CD4-positive, alpha-beta T cell treated with Interleukin-12 subunit alpha and Interleukin-12 subunit beta, for 1 hour (primary cell): ENCODE data around the gene ATP5PD.
"Not testable (repeated sequence)": the region's sequence is repeated elsewhere in the genome, so short reads cannot be mapped to it uniquely, and the experiment has no call there.

Experiments used
- DNase-seq: peaks from one replicate; pipeline ENCODE4 v3.0.0-alpha.2; 2020

Gene ATP5PD

DNA sequence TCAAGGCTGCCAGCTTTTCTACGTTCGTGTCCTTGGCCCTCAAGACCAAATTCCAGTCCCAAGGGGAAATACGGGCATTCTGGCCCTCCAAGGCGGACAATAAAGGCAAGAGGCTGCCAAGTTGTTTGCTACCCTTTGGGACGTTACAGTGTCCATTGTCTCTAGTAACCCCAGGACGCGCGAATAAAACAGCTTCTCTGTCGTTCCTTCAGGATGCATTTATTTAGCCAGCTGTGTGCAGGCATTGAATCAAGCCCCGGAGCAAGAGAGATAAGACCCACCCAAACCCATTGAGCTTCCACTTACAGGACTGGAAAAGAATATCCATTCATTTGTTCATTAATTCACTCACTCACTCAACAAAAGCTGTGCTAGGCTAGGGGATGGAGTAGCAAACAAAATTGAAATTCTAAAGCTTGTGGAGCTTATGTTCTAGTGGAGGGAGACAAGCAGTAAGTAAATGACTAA, 33.6 kb downstream of the ATP5PD start:
- no peak for DNase-seq

- DNase-seq, result peak; percentile 86
Measured at GRCh38 chr17:75012346-75013091, 34.2 kb downstream of the ATP5PD start, which contains the start of gene MRPL58. Gene MRPL58, plus strand, starts transcription at chr17:75012670. Its CDS starts 17 bp downstream, at chr17:75012687.

DNA sequence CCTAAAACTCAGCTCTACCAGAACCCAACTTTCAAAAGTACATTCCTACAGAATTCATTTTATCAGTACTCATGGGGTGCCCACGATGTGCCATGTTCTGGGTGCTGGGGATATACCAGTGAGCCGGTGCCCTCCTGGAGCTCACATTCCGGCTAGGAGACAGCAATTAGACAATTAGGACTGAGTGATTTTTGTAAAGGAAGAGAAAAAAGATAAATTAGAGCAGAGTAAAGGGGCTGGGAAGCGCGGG, 34.7 kb downstream of the ATP5PD start:
- DNase-seq, result no peak

DNA sequence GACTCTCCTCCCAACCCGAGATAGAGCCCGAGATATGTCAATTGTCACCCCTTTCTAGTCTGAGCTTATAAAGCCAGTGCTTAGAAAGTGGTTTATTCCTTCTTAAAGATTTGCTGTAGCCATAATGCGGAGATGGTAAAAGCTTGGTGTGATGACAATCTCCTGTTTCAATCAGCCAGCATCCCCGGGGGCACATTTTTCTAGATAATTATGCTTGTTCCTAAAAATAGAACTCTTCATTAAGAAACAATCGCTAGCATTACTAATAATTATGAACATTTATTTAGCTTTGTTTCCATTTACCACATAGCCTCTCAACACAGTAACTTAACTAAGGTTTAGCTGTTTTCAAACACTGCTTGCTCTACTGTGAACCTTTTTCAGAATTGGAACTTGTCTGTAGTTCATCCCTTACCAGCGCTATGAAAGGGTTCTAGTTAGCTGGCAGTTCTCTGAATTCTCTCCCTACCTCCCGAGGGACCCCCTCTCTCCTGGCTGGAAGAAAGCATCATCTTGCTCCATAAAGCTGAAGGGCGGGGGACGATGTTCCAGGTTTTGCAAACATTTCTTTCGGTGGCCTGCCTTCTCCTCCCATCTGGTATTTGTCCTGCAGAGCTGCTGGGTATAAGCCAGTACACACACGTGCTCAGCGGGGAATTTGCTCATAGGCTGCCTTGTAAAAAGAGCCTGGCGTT, 35.2 kb downstream of the ATP5PD start:
- no peak for DNase-seq

DNA sequence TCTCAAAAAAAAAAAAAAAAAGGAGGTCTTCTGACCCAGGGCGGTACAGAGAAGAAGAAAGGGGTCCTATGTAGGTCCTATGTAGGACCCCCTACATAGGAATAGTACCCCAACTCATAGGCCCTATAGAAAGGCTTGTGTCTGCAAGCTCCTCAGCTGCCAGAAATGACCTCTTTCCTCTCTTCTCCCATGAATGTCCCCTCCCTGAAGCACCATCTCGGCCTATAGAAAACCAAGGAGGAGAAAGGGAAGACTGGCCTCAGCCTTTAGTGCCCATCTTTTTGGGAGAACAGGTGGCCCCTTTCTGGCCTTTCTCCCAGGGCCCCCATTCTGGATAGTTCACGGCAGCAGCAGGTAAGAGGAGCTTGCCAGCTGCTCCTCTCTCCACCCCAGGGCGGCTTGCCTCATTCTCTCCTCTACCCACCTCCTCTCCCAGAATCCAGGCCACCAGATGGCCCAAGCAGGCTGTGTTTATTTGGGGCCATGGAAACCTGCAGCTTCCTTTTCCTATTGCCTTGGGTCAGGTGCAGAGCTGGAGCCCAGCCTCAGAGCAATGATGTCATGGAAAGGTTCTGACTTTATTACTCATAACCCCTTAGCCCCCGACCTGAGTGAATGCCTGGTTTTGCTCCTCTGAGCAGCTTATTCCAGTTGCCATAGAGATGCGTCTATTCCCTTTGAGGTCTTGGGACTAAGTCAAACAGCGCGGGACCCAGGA, 35.9 kb downstream of the ATP5PD start:
- no peak for DNase-seq

DNA sequence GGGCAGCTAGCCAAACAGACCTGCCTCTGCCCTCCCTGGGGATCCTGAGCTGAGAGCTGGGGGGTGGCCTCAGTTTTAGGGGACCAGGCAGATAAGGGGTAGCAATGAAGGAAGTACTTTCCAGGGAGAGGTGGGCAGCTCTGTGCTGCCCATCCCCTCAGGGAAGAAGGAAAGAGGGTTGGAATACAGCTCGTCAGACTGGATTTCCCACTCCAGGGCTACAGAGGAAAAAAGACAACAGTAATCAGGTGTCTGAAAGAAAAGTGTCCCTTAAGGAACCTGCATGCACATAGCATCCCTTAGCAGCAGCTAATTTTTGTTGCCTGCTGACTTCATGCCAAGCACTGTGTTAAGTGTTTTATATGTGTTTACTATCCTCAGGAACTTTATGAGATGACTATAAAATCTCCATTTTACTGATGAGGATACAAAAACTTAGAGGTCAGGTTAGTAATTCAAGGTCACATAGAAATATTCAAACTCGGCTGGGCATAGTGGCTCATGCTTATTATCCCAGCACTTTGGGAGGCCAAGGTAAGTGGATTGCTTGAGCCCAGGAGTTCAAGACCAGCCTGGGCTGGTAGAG, 37.5 kb downstream of the ATP5PD start:
- no peak for DNase-seq

GRCh38 chr17:75008373-75008772, 38.4 kb downstream of the ATP5PD start:
- no peak for DNase-seq

GRCh38 chr17:75006653-75007052, 40.1 kb downstream of the ATP5PD start:
- no peak for DNase-seq

- DNase-seq, result not testable (repeated sequence)
Measured at GRCh38 chr17:75006084-75006483, 40.7 kb downstream of the ATP5PD start.

DNA sequence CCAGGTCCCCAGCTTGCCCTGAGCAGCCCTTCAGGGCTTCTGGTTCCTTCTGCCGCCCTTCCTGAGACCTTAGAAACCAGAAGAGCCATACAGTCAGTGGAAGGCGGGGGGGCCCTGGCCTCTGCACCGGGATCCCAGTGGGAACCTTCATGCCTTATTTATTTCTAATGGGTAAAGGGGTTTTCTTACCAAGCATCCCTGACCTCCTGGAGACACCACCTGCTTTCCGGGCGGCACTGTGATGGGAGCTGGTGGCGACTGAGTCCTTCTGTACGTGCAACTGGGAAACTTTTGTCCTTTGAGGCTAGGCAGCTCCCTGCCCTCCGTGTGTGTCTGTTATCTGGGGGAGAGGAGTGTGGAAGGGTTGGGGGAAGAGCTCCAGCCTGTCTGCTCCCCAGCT, 41.5 kb downstream of the ATP5PD start:
- no peak for DNase-seq

GRCh38 chr17:75004371-75004770, 42.4 kb downstream of the ATP5PD start:
- DNase-seq, result no peak

DNA sequence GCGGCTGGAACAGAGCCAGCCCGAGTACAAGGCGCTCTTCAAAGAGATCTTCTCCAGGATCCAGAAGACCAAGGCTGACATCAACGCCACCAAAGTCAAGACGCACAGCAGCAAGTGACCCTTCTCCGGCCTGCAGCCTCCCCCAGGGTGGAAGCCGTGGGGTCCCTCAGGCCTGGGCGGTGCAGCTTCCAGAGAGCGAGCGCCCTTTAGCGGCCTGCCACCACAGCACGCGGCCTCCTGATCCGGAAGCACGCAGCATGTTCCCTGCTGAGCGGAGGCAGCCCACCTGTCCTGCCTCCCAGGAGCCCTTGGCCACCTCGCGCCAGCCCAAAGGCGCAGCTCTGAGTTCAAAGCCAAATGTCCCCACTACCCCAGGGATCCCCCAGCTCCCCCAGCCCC, 42.8 kb downstream of the ATP5PD start:
- no peak for DNase-seq

DNA sequence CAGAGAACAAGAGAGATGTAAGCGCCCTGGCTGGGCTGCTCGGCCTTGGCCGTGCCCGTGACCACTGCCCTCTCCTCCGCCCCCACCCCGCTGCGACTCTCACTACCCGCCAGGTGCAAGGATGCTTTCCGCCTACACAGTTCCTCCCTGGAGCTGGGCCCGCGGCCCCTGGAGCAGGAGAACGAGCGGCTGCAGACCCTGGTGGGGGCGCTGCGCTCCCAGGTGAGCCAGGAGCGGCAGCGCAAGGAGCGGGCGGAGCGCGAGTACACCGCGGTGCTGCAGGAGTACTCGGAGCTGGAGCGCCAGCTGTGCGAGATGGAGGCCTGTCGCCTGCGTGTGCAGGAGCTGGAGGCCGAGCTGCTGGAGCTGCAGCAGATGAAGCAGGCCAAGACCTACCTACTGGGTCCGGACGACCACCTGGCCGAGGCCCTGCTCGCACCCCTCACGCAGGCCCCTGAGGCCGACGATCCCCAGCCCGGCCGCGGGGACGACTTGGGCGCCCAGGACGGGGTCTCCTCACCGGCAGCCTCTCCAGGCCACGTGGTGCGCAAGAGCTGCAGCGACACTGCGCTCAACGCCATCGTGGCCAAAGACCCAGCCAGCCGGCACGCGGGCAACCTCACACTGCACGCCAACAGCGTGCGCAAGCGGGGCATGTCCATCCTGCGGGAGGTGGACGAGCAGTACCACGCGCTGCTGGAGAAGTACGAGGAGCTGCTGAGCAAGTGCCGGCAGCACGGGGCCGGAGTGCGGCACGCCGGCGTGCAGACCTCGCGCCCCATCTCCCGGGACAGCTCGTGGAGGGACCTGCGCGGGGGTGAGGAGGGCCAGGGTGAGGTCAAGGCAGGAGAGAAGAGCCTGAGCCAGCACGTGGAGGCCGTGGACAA, 43.5 kb downstream of the ATP5PD start:
- DNase-seq, result no peak

GRCh38 chr17:75001915-75002843, 44.6 kb downstream of the ATP5PD start:
- DNase-seq, result no peak

- DNase-seq, result no peak
Measured at GRCh38 chr17:74999523-74999922, 47.2 kb downstream of the ATP5PD start.

DNA sequence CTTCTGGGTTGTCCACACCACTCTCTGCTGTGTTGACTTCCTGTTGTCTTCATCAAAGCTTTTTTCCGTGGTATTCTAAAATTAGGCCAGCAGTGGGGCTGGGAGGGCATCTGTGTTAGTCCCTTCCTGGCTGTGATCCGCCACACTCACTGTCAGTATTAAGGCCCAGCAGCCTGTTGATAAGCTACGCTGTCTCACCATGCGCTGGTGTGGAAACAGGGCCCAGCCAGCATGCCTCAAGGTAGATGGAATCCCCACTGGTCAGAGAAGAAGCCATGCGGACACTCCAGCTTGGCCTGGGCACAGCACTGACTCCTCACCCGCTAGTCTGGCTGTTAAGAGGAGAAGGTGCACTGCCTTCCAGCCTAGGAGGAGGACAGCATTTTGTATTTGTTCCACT, 48.0 kb downstream of the ATP5PD start:
- no peak for DNase-seq

- DNase-seq, result no peak
Measured at GRCh38 chr17:74995847-74996246, 50.9 kb downstream of the ATP5PD start.

DNA sequence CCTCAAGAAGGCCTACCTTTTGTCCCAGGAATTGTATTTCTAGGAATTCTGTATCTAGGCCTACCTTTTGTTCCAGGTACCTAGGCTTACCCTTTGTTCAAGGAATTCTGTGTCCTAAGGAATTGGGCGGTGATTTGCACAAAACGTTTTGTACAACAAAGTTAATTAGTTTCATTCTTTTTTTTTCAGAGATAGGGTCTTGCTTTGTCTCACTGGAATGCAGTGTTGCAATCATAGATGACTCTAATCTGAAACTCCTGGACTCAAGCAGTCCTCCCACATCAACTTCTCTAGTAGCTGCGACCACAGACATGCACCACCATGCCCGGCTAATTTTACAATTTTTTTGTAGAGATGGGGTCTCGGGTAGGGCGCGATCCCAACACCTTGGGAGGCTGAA, 52.3 kb downstream of the ATP5PD start:
- DNase-seq, result no peak

DNA sequence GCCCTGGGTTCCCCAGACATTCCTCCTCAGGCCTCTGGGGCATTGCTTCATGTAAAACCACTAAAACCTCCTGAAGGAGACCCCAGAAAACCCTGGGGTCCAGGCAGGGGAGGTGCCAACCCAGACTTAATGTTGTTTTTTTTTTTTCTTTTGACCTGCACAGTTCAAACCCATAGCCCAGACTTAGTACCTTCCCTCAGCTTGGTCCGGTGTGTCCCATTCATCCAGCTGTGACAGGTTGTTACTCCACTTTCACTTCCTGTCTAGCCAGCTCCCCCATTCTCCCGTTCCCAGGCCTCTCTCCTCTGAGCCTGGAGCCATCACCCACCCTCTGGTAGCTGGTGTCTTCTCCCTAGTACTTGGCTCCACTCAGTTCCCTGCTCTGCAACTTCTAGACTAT, 54.5 kb downstream of the ATP5PD start:
- no peak for DNase-seq

DNA sequence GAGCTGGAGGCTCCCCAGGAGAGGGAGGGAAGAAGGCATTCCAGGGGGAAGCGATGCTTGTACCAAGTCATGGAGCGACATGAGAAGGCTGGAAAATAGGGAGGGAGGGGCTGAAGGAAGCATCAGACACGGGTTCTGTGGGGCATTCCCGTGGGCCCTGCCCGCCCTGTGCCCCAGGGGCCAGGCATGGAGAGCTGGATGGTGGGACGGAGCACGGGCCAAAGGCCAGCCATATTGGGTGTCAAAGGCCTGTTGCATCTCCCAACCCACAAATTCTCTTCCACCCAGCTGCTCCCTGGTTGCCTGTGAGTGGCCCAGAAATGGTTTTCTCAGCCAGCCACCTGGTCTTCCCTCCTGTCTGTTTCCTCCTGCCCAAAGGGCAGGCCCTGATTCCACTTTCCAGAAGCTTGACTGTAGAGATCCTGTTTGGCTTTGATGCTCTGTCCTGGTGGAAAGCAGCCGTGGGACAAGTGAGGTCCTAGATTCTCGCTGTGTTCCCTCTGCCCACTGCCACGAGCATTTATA, 56.1 kb downstream of the ATP5PD start:
- no peak for DNase-seq
